ENCODE measurements around the gene TMEM150A.

- no peak for TF ChIP-seq CTCF (IDR thresholded peaks at IDR 0.05)
- TF ChIP-seq EZH2 (IDR thresholded peaks at IDR 0.05): no peak
These were observed 1.3 kb downstream of the TMEM150A start for GRCh38 chr2:85600951-85601770.

All from neural progenitor cell (in vitro differentiated cells).